NCI-H82 treated with DMSO at 0.1 percent for 48 hours (cell line): ENCODE data around the gene NECAB3.
"Not testable (repeated sequence)": the region's sequence is repeated elsewhere in the genome, so short reads cannot be mapped to it uniquely, and the experiment has no call there.

ENCODE experiments used
- DNase-seq: peaks from one replicate; lab custom pipeline; 2025; ENCODE audit not compliant: unreplicated experiment; lab: John Stamatoyannopoulos, UW

Gene NECAB3

GRCh38 chr20:33698966-33699365, 24.7 kb upstream of the NECAB3 start:
- not testable (repeated sequence) for DNase-seq

- DNase-seq: no peak
Observed at GRCh38 chr20:33697129-33697528, 22.9 kb upstream of the NECAB3 start.

GRCh38 chr20:33696448-33696847, 22.2 kb upstream of the NECAB3 start:
- no peak for DNase-seq

GRCh38 chr20:33694639-33695012, 20.4 kb upstream of the NECAB3 start:
- no peak for DNase-seq

- DNase-seq: no peak
Observed at GRCh38 chr20:33693741-33694638, 19.8 kb upstream of the NECAB3 start.

GRCh38 chr20:33693289-33693688, 19.1 kb upstream of the NECAB3 start:
- no peak for DNase-seq

GRCh38 chr20:33689973-33690372, 15.7 kb upstream of the NECAB3 start:
- no peak for DNase-seq

GRCh38 chr20:33689493-33689892, 15.3 kb upstream of the NECAB3 start:
- DNase-seq: no peak

- no peak for DNase-seq
Observed at GRCh38 chr20:33688938-33689424, 14.8 kb upstream of the NECAB3 start.

- DNase-seq: no peak
Observed at GRCh38 chr20:33687993-33688937, 14.0 kb upstream of the NECAB3 start.

- no peak for DNase-seq
Observed at GRCh38 chr20:33687370-33687915, 13.2 kb upstream of the NECAB3 start.

- no peak for DNase-seq
Observed at GRCh38 chr20:33686984-33687366, 12.7 kb upstream of the NECAB3 start.

GRCh38 chr20:33686100-33686983, 12.1 kb upstream of the NECAB3 start, which contains the start of gene E2F1:
E2F1 (minus strand) TSS chr20:33686385; CDS start chr20:33686264, 121 bp downstream.
- peak; percentile 82 for DNase-seq

GRCh38 chr20:33685328-33686099, 11.3 kb upstream of the NECAB3 start:
- peak; percentile 86 for DNase-seq

GRCh38 chr20:33684533-33685327, 10.5 kb upstream of the NECAB3 start:
- DNase-seq: no peak

GRCh38 chr20:33681728-33682353, 7.6 kb upstream of the NECAB3 start:
- no peak for DNase-seq

GRCh38 chr20:33681288-33681687, 7.1 kb upstream of the NECAB3 start:
- no peak for DNase-seq

- no peak for DNase-seq
Observed at GRCh38 chr20:33680686-33681085, 6.5 kb upstream of the NECAB3 start.
